K562 treated with DMSO at 1 percent for 24 hours (cell line): ENCODE results near the gene OR4C46. TPM values are rescaled to one million over a fixed set of nuclear protein-coding genes. Genes with fewer than 3 reads are reported as not detected.

Experiments used
- total RNA-seq: library from RNA; unstranded; fragments of 300-600 nt; gene quantifications from 2 replicates; pipeline ENCODE4 v1.2.3, GENCODE V29; 2022; ENCODE audit warnings: low read depth; ENCODE audit not compliant: insufficient read depth

Gene OR4C46
- not detected in 2 replicates for total RNA-seq

DNA sequence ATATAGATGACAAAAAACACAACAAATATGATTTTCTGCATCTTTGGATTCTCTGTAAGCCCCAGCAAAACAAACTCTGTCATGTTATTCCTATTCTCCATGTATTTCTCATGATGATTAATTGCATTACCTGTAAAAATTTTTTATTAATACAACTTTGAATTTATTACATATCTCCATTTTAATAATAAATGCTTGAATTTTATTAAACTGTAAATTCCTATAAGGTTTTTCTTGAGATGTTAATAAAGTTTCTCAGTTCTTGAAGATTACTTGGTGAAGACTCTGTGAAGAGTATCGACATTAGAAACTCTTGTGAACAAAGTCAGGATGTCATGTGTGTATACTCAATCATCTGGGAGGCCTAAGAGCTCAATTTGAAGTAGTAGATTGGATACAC is at the start of gene OR4C46:
TSS of gene OR4C46 (minus strand) at position 101 of the 400 bp plus-strand sequence. CDS start at position 101, 0 bp downstream.

Other genes starting within 250 kb of the OR4C46 start
- not detected in 2 replicates for gene OR4A5, start 102.8 kb upstream of the OR4C46 start, total RNA-seq